GM18873 (cell line): ENCODE measurements around the gene TFR2.

Experiments used
- ATAC-seq: cut with Tn5 transposase; IDR thresholded peaks from one replicate; pipeline ENCODE4 v1.9.1; 2021; ENCODE audit warnings: mild to moderate bottlenecking, moderate library complexity, moderate number of reproducible peaks; ENCODE audit not compliant: unreplicated experiment, low FRiP score

The TFR2 gene

DNA sequence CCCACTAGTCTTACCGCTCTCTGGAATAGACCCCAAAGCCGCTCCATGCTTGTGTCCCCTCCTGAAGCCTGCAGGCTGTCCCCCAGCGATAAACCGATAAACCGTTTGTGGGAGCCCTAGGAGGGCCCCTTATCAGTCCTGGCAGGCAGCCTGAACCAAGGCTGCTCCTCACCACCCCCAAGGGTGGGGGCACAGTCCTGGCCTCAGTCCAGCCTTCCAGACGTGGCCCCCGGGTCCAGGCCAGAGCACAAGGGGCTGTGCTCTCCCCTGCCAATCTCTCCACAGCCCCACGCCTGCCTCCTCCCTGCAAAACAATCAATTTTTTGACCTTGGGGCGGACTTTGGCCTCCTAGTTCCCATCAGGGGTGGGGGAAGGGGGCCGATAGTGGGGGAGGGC lies at the start of gene TFR2:
Gene TFR2, minus strand, starts transcription at position 90 of the 397 bp plus-strand sequence. Its CDS starts 43 bp downstream, at position 47.
- no peak for ATAC-seq

DNA sequence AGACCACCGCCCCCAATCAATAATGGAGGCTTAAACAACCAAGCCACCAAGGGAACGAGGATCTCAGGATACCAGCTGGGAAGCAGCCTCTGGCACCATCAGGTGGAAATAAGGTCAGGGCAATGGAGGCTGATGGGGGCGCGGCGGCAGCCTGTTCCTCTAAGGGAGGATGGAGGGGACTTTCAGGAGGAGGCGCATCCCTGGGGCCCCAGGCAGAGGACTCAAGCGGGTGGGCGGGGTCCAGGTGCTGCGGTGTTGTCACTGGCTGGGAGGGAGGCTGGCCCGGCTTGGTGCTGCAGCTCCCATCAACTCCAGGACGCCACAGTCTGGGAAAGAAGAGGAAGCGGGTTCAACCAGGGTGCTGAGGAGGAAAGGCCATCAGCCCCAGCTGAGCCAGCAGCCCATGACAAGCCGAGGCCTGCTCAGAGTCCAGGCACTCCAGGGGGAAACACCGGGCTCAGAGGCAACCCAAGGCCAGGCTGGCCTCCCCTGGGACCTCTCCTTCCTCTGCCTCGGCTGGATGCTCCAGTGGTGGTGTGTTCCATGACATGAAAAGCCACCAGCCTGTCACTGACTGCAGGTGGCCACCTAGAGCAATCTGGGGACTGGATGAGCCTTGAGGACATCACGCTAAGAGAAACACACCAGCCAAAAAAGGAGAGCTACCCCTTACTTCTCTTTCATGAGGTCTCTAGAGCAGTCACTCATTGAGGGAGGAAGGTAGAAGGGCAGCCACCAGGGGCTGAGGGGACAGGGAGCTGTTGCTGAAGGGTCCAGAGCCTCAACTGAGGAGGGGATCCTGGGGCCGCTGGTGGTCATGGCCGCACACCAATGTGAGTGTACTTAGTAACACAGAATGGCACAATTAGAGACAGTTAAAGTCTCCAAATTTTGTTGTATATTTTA lies 48.1 kb upstream of the TFR2 start:
- no peak for ATAC-seq

DNA sequence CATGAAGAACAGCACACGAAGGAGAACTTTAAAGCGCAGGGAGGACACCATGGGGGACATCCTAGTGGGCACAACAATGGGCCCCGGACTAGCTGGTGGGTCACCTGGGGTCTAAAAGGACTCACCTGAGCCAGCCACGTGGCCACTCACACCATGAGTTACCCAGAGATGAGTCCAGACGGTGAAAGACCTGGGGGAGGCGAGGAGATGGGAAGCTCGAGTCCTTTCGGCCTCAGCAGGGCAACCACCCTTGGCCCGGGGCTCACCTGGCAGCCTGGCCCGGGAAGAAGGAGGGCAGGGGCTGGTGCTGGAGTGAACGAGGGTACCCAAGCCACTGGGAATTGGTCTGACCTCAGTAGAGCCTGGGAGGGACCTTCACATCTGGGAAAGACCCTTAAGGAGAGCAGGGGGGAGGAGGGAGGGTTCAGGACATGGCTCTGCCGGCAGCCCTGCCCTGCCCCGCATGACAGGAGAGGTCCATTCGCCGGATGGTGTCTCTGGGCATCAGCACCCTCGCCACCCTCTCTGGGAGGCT lies 47.0 kb upstream of the TFR2 start:
- no peak for ATAC-seq

DNA sequence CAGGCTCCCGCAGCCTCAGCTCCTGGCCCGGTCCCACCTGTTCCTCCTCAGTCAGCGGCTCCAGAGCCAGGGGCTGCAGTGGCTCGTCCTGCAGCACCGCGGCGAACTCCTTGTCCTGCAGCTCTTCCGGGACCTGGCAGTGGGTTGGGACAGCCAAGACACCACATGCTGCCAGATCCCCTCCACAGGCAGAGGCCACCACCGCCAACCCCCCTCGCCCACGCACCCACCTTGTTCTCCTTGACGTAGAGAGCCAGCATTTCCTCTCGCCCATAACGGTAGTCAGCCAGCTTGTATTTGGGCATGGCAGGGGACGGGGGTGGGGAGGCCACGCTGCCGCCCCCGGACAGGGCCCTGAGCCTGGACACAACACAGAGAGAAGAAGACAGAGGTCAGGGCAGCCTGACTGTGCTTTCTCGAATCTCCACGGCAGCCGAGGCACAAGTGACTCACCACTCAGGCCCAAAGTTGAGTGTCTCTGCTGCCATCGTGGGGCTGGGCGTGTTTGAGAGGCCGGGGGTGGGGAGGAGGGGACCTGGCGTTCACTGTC lies 46.5 kb upstream of the TFR2 start:
- ATAC-seq, result no peak

DNA sequence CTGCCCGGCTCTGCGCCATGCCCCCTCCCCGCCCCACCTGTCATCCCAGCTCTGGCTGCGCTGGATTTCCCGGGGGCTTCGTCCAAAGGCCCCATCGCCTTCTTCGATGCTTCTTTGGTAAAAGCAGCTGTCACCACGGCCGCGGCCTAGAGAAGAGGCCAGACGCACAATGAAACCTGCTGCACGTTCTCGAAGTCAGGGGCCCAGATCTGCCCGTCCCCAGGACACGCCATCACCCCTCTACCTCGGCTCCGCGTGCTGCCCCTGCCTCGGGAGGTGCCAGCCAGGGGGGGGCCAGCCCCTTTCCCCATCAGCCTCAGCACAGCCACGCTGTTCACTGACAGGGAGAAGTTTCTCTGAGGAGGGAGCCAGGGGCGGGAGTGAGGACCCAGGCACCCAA lies 45.9 kb upstream of the TFR2 start:
- no peak for ATAC-seq

DNA sequence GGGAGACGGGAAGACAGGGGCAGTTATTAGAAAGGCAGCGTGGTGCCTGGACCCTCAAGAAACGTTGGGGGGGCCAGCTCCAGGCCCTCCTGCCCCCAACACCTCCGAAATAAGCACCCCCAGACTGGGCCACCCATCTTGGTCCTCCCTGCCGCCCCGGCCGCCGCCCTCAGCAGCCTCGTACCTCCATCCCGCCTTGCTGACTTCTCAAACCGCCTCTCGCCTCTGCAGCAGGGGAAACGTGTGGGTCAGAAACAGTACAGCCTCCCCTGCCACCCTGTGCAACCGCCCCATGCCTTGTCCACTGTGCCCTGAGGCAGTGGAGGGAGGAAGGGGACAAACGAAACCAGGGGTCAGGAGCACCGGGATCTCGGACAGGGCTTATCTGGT lies 45.5 kb upstream of the TFR2 start:
- ATAC-seq, result no peak

DNA sequence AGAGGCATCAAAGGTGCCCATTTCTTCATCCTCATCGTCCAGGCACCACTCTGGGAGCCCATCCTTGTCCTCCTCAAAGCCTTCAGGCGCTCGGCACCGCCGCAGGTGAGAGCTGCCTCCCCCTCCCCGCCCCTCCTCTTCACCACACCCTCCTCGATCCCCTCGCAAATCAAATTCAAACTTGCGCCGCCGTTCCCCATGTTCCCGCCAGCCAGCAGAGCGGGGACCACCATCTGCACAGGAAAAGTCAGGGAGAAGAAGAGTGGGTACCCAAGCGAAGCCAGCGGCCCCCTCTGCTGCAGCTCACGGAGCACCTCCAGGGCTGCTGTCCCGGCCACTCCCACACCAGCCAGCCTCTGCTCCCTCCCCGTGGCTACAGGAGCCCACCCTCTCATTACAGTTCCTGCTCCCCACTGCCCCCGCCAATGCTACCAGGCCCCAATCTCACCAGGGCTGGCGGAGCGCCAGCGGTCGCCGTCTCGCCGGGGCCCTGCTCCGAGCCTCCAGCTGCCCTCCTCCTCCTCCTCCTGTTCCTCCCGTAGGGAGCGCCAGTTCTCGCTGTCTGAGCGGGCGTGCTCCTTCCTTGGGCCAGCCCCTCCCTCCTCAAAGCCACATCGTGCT lies 45.0 kb upstream of the TFR2 start:
- ATAC-seq, result no peak

DNA sequence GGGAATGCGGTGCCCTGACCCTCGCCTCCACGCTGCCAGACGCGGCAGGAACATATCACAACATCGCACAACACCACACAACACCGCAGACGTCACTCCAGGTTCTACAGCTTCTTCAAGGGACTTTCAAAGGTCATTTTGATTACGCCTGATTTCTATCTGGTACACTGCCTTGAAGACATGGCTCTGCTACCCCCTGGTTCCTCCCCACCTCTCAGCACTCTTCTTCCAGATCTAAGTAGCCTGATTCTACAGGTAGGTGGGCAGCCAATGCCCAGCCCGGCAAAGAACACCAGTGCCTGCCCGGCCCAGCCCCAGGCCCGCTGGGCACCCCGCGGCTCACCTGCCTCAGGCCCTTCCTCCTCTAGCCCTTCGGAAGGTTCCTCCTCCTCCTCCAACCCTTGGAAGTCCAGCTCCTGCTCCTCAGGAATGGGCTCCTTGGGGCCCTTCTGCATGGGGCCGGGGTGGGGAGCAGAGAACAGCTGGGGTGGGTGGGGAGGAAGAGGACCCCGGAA lies 44.3 kb upstream of the TFR2 start:
- ATAC-seq, result no peak

DNA sequence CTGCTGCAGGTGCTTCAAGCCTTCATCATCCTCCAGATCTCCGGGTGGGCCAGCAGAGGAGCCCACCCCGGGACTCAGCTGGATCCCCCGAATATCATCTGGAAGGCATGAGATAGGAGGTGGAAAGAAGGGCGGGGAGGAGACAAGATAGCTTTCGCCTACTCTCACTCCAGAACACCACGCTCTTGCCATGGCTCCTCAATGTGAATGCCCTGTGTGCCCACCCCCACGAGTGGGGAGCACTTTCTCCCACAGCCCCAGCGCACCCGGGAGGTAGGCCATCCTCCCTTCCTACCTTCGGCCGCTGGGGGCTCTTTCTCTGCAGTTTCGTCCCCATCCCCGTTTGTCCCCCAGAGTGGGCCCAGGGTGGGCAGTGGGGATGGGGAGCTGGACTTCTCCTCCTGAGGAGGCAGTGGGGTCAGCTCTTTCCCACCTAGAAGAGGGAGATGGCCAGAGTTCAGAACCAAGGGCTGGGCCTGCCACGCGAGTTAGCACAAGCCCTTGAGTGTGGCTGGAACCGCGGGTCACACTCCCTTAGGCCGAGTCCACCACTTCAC lies 43.8 kb upstream of the TFR2 start:
- ATAC-seq, result no peak

DNA sequence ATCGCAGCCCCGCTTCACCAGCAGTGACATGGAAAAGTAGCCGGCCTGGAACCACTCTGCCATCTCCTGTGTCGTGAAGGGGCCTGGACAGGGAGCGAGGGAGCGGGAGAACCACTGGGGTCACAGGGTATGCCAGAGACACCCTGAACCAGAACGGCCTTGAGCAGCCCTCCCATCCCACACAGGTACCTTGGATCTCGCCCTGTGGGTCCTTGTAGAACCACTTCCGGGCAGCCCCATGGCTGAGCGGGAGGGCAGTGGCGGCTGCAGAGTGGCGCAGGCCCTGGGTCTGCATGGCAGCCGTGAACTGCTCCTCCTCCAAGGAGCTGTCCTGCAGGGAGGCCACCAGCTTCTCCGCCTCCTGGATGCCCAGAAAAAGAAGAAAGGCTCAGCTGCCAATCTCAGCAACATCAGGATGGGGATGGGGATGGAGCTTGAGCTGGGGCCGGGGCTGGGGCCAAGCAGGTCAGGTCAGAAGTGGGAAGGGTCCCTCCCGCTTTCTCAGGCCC lies 43.2 kb upstream of the TFR2 start:
- no peak for ATAC-seq

DNA sequence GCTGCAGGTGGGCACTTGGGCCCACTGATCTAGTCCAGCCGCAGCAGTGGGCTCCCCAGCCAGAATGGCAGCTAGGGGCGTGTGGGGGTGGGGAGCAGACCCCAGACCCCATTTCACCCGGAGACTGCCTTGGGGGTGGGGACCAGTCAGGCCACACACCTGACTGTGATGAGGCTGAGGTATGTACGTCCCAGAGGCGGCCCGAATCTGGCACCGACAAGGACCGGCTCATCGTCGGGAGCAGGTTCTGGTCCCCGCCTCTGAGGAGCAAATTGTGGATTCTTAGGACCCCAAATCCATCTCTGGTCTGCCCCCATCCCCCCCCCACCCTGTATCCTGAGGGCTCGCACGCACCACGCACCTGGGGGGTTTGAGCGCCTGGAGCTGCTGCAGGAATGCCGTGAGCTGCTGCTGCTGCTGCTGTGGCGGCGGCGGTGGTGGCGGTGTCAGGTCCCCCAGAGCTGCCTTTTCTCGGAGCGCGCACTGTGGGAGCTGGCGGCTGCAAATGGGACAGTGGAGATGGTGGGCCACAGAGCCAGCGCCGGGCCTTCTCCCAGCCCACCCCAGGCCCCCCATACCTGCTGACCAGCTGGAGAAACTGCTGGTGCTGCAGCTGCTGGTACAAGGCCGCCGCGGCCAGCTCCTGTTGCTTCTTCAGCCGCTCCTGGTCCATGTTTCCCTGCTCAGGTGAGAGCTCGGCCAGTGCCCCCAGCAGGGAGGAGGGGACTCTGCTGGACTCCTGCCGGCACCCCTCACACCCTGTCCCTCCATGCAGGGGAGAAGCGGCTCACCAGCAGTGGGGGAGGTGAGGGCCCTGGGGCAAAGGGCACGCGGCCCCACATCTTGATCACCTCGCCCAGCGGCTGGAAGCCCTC lies 42.5 kb upstream of the TFR2 start:
- no peak for ATAC-seq

DNA sequence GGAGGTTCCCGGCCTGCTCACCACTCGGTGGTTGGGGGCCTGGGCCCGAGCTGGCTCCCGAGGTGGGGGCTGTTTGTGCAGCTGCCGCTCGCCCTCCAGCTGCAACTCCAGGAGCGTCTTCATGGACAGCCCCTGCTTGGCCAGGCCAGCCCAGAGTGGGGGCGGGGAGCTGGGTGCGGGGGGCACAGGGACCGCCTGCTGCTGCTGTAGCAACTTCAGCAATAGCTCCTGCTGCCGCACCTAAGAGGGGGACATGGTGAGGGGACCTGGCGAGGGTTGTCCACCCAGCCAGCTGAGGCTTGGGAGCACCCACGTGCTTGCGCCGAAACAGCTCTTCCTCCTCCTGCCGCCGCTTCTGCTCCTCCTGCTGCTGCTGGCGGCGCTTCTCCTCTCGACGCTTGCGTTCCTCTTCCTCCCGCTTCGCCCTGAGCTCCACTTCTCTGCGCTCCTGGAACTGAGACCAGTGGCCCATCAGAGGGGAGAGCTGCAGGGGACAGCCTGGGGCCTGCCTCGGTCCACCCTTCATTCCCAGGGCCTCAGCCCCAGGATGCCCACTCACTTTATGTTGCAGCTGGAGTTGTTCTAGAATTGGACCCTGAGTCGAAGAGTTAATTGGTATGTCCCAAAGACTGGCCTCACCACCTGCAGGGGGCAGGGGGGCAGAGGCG lies 41.8 kb upstream of the TFR2 start:
- no peak for ATAC-seq

DNA sequence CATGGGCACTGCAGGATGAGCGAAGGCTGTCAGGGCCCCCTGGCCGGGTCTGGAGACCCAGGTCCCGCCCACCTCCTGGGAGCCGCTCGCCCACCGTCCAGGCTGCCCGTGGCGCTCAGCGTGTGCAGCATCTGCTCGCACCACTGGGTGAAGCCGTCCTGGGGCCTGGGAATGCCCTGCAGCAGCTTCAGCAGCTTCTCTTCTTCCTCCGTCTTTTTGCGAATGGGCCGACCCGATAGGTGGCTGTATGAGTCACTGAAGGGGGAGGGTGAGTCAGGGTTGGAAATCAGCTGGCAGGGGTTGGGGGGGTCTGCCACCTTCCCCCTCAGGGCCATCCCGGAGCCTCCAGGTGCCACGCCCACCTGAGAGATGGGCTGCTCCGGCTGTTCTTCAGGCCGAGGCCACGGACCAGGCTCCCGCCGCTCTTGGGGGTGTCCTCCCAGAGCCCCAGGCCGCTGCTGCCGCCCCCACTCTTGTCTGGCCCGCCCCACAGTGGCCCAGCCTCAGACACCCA lies 40.9 kb upstream of the TFR2 start:
- no peak for ATAC-seq

DNA sequence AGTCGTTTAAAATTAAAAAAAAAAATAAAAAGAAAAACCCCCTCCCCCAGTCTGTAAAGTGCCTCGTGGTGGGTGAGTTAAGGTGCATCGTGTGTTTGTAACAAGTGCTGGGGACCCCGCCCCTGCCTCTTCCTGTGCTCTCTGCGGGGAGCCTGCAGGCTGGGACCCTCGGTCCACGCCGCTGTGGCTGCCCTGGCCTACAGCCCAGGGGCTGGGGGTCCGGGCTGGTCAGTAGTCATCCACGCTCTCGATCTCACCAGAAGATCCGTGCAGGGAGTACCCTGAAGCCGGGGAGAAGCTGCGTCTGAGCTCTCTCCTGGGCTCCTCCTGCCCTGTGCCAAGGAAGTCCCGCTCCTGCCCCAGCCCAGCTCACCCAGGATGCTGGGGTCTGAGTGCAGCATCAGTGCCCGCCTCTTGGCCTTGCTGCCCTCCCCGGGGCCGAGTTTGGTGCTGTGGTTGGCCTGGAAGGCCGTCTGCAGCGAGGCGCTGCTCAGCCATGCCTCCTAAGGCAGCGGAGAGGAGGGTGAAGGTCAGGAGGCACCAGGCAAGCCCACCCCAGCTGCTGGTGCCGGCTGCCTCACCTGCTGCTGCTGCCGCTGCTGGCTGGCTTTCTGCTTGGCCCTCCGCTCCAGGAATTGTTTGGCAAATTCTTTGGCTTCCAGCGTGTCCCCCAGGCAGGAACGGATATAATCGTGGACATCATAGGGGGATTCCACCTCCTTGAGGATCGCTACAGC lies 40.3 kb upstream of the TFR2 start:
- no peak for ATAC-seq

DNA sequence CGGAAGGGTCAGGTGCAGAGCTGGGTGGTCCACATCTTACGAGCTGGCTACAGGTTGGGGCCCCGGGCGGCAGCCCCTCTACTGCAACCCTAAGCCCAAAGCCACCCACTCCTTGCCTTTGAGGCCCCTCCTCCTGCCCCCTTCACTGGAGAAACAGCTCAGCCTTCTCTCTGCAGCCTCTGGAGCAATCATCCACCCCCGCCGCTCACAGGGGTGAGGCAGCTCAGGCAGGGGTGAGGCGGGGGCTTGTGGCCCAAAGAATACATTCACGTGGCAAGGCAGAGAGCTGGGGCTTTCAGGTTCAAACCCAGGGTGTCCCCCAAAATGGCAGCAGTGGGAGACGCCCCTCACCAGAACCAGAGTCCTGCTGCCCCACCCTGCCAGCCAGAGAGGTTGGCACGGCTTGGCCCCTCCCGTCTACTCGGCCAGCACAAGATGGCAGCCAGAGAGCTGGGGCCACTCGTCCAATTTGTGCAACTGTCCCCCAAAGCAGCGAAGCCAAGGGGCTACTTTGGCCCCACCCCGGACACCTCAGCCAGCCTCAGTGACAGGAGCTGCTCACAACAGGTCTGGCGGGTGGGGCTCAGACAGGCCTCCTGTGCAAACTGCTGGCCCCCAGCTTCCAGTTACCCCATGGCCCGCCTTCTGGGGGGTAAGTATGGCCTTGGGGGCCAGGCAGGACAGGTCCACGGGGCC lies 39.4 kb upstream of the TFR2 start:
- ATAC-seq, result no peak

DNA sequence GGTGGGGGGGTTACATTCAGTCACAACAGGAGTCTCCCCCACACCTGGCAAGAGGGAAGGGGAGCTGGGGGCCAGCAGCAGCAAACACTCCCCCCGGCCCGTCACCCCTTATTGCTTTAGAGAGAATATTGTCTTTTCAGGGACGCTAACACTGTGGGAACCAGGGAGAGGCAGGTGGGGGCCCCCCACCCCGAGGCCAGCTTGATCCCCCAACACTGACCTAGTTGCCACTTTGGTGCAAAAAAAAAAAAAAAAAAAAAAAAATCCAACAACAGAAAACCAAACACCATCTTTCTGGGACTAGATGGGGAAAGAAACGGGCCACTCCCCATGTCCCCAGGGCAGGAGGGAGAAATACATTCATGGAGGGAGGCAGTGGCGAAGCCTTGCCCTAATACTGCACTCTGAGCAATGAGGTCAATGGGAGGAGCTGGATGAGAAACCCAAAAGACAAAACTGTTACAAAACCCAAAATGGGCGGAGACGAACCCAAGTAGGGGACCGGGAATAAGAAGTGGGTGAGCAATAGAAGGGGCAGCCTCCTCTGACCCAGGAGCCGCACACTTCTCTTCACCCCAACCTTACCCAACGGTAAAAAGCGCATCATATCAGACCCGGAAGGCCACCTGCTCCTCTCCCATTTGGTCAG lies 38.7 kb upstream of the TFR2 start:
- ATAC-seq, result no peak
